HG03469 (cell line): ENCODE results near the gene PDIK1L.

Experiments used
- ATAC-seq: cut with Tn5 transposase; IDR thresholded peaks from one replicate; pipeline ENCODE4 v1.9.1; 2021; ENCODE audit warnings: mild to moderate bottlenecking, moderate library complexity, moderate number of reproducible peaks; ENCODE audit not compliant: unreplicated experiment

Gene PDIK1L

DNA sequence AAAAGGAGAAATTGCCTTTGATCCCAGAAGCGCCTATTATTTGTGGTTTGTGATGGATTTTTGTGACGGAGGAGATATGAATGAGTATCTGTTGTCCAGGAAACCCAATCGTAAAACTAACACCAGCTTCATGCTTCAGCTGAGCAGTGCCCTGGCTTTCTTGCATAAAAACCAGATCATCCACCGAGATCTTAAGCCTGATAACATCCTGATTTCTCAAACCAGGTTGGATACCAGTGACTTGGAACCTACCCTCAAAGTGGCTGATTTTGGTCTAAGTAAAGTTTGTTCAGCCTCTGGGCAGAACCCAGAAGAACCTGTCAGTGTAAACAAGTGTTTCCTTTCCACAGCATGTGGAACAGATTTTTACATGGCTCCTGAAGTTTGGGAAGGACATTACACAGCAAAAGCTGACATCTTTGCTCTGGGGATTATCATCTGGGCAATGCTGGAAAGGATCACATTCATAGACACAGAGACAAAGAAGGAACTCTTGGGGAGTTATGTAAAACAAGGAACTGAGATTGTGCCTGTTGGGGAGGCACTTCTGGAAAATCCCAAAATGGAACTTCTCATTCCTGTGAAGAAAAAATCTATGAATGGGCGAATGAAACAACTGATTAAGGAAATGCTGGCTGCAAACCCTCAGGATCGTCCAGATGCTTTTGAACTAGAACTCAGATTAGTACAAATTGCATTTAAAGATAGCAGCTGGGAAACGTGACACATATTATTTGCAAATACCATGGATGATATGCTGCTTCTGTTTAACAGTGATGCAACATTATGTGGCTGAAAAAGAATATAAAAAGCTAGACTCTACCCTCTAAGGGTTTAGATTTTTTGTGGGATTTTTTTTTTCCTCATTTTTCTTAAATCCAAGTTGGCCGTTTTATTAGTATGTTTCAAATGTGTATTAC, 10.5 kb downstream of the PDIK1L start:
- ATAC-seq = no peak

DNA sequence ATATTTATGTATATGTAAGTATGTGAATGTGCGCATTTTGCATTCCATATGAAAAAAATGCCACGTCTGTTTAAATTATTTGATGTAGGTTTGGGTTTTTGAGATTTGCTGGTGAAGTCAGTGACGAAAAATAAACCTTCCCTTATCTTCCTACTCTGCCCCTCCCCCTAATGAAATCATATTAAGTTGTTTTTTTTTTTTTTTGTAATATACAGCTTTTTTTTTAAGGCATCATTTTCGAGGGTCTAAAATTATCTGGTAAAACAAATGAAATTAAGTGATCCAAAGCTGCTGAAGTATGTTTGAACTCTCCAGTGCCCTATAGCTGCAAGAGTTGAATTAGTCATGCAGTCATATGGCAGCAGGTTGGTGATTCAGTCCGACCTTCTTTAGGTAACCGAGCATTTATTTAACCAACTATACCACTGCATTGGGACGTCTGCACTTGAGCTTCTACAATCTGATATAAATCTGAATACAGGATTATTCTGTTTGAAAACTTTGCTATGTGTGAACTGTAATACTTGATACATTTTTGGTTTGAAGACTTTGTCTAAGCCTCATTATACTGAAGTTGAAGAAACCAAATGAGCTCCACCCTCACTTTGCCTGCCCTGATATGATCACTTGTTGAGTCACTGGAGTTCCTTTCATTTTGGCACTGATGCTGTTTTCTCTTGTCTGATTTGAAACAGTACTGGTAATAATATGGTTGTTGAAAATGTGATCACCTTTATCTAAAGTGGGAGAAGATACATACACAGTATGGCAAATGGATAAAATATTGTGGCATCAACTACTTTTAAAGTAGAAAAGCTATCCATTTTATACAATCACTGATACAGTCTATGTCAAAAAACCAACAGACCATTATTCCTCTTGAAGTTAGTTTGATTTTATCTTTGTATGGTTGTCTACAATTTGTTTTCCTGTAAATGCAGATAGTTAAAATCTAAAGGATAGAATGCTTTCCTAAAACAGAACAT, 11.7 kb downstream of the PDIK1L start:
- no peak for ATAC-seq

DNA sequence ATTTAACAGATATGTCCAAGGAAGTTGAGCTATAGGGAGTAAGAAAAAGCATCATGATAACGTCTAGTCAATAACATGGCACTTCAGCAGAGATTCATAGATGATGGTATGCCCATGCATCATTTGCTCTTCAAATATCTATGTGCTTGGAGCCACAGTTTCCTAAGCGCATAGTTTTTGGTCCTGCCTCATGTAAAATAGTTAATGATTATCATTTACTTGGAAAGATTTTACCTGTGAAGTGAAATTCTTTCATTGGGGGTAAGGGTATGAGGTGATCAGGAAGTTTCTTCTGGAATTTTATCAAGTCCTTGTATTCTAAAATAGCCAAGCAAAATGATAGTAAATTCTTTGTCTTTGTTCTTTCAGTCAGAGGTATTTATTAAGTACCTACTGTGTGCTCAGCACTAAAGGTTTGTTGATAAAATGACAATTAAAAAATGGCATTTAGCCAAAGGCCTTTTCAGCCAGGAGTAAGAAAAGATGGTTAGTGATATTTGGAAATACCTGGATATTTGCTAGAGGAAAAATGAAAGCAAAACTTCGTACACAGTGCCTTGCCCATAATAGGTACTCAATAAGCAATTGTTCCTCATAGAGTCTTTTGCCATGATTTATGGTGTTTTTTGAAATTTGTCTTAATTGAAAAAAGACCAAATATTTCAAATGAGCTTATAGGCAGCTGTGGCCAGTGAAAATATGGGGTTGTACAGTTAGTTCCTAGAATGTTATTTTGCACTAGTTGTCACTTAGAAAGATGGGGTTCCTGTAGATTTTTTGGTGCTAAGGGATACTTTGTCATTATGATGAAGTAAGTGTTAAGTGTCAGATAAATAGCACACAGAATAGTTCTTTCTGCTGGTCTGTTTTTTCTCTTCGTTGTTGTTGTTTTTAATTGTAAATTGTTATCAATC, 13.1 kb downstream of the PDIK1L start:
- ATAC-seq = no peak

DNA sequence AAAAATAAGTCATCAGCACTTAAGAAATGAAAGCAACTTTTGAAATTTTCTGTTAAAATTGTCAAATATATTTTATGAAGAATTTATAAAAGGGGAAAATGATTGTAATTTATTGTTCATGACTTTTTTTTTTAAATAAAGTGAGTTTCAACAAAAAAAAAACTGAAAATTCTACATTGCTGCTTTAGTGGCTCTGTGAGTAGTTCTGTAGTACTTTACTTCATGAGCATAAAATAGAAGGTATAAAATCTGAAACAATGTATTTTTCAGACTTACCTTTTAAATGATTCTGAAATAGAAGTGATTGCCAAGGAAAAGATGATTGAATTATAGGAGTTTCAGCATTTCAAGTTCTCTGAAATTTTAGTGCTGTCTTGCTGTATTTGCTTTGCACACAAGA, 13.8 kb downstream of the PDIK1L start:
- no peak for ATAC-seq

DNA sequence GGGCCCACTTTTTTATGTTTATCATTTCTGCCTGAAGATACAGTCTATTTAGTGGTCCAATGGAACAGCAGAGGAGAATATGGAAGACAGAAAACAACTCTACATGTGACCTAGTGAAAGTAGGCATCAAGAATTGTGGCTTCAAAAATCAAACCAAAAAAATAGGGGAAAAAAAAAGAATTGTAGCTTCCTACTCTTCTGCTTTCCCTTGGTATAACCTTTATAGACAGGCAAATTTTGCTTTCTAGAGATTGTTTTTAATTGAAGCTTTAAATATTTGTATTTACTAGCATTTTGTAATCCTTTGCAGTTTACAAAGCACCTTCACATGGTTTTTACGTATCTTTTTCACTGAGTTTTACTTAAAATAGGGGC, 14.3 kb downstream of the PDIK1L start:
- no peak for ATAC-seq

DNA sequence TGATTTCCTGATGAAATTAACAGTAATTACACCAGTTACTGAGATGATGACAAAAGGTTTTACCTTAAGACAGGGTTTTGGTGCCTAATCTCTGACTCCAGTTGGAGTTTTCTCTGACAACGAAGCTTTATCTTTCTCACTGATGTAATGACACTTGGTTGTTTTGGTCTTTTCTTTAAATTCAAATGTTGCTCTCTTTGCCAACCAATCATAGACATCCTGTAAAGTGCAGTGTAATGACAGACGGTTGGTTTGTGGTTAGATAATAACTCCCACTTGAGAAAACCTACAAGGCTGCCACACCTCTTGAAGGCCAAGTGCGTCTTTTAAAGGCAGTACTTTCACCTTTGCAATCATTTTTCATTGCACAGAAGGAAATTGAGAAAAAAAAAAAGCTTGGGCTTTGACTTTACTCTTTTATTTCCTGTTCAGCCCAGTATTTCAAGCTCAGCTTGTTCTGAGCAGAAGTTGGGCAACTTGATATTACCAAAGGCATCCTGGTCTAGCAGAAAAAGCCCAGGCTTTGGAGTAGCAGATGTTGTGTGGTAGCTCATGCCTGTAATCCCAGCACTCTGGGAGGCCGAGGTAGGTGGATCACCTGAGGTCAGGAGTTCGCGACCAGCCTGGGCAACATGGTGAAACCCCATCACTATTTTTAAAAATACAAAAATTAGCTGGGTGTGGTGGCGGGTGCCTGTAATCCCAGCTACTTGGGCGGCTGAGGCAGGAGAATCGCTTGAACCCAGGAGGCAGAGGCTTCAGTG, 14.9 kb downstream of the PDIK1L start:
- no peak for ATAC-seq

DNA sequence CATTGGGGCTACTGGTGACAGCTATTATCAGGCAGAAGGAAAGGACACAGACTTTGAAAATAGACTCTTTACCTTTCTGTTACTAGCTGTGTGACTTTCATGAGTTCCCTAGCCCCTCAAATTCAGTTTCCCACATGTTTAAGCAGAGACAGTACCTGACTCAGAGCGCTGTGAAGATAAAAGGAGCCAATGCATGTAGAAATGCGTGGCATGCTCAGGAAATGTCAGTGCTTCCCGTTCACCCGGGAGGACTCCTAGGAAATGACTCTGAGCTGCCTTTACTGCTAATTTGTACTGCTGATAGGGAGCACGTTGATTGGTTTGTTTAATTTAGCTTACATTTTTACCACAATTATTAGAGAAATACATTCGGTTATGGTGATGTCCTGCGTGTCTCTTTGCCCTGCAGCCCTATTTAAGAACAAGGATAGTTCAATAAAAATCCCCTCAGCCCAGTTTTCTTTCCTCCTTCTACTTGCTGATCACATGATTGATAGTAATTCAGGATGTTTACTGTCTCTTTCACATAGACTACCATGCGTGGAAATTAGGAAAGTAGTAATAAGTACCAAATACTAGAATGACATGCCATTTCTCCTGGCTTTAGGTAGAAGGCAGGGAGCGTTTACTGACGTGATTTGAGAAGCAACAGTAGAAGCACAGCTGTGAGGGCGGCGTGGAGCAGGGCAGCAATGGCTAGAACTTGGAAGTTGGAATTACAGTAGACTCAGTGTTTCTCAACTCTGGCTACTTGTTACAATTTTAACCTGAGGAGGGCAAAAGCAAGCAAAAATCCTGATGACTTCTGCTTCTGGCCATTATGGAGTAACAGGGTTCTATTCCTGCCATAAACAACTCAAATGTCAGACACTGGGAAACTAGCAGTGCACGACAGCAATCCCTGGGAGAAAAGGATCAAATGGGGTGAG, 15.9 kb downstream of the PDIK1L start:
- ATAC-seq = no peak

DNA sequence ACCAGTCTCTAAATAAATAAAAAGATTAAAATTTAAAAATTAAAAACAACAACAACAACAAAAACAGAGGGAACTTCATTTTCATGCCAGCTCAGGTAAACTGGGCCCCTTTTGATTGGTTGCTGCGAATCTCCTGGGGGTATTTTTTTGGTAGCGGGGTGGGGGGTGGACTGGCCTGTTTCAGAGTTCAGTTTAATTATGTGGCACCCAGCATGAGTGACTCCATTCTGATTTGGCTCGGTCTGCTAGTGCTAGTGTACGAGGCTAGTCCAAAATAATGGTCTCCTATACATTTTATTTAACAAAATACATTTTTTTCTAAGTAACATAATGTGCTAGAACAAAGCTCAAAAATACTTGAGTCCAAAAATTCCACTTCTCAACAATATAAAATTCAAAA, 18.2 kb downstream of the PDIK1L start:
- no peak for ATAC-seq

DNA sequence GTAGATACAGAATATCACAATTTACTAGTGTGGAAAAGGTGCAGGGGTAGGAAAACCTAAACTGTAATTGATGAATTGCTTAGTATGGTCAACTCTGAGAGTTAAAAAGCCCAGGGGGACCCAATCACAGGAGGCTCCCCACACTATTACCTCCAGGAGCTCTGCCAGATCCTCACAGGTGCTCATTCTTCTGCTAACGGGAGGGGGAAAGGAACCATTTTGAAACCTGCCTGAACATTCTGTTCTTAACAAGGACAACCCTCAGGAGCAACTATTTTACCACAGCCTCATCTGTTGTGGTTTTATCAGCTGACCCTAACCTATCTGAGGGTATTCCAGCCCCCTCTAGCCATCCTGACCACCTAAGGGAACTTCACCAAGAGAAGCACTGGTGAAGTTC, 19.1 kb downstream of the PDIK1L start:
- no peak for ATAC-seq

DNA sequence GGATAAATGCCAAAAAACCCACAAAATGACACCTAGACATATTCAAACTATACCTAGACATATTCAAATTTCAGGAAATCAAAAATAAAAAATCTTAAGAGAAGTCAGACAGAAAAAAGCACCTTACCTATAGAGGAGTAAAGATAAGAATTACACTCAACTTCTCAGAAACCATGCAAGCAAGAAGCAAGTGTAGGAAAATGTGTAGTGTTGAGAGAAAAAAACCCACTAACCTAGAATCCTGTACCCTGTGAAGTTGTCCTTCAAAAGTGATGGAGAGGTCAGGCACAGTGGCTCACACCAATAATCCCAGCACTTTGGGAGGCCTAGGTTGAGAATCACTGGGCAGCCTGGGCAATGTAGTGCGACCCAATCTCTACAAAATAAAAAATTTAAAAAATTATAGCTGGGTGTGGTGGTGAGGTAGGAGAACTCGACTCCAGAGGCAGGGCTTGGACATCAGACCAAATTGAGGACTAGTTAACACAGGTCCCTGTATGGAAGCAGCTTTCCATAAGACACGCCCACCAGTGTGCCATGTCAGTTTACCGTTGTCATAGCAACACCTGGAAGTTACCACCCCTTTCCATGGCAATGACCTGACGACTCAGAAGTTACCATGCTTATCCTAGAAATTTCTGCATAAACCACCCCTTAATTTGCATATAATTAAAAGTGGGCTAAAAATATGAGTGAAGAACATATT, 20.7 kb downstream of the PDIK1L start:
- ATAC-seq = no peak

DNA sequence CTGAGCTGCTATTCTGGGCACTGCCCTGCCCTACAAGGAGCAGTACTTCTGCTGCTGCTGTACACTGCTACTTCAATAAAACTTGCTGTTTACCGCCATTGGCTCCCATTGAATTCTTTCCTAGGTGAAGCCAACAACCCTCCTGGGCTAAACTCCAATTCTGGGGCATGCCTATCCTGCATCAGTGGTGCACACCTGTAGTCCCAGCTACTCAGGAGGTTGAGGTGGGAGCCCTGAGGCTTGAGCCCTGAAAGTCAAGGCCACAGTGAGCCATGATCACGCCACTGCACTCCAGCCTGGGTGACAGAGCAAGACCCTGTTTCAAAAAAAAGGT, 21.2 kb downstream of the PDIK1L start:
- no peak for ATAC-seq

DNA sequence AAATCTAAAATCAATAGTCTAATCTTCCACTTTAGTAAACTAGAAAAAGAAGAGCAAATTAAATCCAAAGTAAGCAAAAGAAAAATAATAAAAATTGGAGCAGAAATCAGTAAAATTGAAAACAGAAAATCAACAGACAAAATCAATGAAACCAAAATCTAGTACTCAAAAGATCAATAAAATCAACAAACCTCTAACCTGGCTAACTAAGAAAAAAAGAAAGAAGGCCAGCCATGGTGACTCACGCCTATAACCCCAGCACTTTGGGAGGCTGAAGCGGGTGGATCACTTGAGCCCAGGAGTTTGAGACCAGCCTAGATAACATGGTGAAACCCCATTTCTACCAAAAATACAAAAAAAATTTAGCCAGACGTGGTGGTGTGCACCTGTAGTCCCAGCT, 22.8 kb downstream of the PDIK1L start:
- ATAC-seq = no peak

DNA sequence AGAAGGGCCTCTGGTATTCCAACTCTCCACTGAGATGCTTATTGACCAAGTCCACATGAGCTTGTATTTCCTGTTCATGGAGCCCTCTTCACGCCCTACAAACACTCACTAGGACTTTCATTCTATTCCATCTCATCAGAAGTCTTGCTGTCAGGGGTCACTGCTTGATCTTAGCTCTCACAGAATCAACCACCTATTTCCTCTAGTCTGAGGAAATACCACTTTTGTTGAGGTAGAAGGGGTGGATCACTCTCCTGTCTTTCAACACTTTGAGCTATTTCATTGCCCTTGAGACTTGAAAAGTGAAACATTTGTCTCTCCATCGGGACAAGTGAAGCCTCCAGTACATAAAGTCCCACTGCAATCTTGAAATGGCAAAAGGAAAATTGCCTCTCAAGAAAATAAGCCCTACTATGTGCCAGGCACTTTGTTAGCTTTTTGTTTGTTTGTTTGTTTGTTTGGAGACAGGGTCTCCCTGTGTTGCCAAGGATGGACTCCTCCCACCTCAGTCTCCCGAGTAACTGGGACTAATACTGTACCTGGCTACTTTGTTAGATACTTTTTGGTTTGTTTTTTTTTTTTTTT, 27.4 kb downstream of the PDIK1L start:
- ATAC-seq = no peak

DNA sequence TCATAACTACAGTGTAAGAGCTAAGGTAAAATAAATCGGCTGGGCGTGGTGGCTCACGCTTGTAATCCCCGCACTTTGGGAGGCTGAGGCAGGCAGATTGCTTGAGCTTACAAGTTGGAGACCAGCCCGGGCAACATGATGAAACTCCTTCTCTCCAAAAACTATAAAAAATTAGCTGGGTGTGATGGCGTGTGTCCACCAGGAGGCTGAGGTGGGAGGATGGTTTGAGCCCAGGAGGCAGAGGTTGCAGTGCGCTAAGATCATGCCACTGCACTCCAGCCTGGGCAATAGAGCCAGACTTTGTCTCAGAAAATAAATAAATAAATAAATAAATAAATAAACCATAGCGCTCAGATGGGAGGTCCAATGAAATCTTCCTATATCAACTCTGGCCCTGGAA, 30.5 kb downstream of the PDIK1L start:
- no peak for ATAC-seq

DNA sequence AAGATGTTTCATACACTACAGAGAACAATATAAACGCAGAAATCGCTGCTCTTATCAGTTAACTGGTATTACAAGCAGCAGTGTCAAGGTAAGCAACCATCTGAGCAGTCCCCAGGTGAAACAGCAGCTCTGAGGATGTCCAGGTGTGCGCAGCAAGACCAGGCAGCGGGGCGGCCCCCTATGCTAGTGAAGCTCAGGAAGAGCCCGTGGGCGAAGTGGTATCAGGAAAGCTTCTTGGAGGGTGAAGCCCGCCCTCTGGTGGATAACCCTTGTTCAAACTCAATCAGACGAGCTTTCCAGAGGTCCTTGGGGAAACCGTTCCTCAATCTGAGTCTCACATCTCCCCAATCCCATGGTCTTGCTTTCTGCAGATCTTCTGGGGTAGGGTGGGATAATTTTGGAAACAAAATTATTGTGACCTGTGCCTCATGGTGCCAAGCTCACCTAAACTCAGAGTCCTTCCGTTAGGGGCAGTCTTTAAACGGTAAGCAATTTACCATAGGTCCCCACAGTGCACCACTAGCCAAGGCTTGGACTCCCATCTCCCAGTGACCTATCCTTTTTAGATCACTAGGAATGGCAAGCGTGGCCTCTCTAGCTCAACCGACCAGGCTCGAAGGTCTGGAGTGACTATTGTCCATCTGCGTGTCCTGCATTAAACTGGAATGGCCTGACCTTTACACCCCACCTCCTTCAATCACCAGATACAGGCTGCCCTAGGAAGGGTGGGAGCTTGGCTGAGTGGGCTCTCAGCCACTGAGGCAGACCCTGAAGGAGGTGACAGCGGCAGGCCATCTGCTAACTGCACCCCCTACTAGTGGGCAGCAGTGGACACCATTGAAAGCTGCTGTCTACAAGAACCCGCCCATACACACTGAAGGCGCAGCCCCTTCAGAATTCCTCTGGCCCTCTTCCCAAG, 33.7 kb downstream of the PDIK1L start:
- ATAC-seq = no peak

DNA sequence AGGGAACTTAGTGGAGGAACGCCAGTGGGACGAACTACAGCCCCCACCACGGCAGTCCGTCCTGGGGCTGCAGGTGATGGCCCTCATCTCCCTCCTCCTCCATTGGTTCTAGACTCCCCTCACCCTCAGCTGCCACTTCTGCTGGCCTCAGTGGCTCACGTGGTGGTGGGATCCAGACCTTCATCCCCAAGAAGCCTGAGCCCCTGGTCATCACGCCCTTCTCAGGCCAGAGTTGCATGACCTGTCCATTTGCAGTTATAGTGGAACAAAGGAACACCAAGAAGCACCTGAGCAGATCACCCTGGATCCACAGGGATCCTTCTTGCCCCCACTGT, 34.3 kb downstream of the PDIK1L start:
- no peak for ATAC-seq

DNA sequence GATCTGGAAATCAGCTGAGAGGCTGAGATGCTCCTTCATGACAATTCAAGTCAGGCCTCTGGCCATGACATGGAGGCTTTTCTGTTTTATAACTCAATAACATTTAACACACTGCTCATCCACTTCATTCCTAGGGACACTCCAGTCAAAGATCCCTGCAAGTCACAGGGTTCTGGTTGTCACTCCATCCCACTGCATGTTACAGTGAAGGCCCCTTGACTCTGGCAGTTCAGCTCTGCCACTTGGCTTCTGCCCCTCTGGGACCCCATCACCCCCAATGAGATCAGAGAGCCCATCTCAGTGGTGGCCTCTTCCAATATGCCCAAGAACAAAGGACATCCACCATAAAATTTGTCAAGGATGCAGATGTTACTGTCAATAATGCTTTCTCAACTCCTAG, 37.3 kb downstream of the PDIK1L start:
- ATAC-seq = no peak
